GM12878 (cell line): ENCODE results near the gene SENP3. TPM values are rescaled to one million over a fixed set of nuclear protein-coding genes. Genes with fewer than 3 reads are reported as not detected.

Source experiments
- BCL11A ChIP-seq: IDR thresholded peaks from 2 replicates; pipeline ENCODE4 v1.6.1; 2011; ENCODE audit warnings: low read depth, low read length
- CEBPB ChIP-seq, 2 experiments: fragments of 150-350 bp in 1 of 2; IDR thresholded peaks; 2 replicates each; pipeline ENCODE4 v1.6.1; 2012 to 2014; ENCODE audit warnings: low read depth in 2 of 2, low read length in 2 of 2, borderline replicate concordance in 1 of 2, inconsistent platforms in 1 of 2
- E2F4 ChIP-seq: IDR thresholded peaks from 2 replicates; pipeline ENCODE4 v1.6.1; 2012; ENCODE audit warnings: low read depth, low read length, improper control_type of control experiment
- EZH2 ChIP-seq: IDR thresholded peaks from 2 replicates; pipeline ENCODE4 v1.6.1; 2012; ENCODE audit warnings: low read depth, mild to moderate bottlenecking, control low read depth, inconsistent platforms, low read length, borderline replicate concordance; ENCODE audit not compliant: control insufficient read depth
- HDAC6 ChIP-seq: fragments of 200-600 bp; sonication (generic); IDR thresholded peaks from one replicate; pipeline ENCODE4 v1.8.0; 2017; ENCODE audit warnings: antibody characterized with exemption; ENCODE audit not compliant: unreplicated experiment
- JUNB ChIP-seq: IDR thresholded peaks from 2 replicates; pipeline ENCODE4 v1.6.1; 2016; ENCODE audit warnings: antibody characterized with exemption, mild to moderate bottlenecking
- LARP7 ChIP-seq: fragments of 450-650 bp; IDR thresholded peaks from 2 replicates; pipeline ENCODE4 v1.6.1; 2017; ENCODE audit warnings: mild to moderate bottlenecking
- MEF2A ChIP-seq: IDR thresholded peaks from 2 replicates; pipeline ENCODE4 v1.6.1; 2011; ENCODE audit warnings: low read depth, mild to moderate bottlenecking, low read length, moderate library complexity; ENCODE audit not compliant: insufficient read depth
- MXI1 ChIP-seq: fragments of 150-350 bp; IDR thresholded peaks from 2 replicates; pipeline ENCODE4 v1.6.1; 2011; ENCODE audit warnings: low read depth, mild to moderate bottlenecking, inconsistent platforms, low read length, improper control_type of control experiment
- PAX8 ChIP-seq: fragments of 450-650 bp; IDR thresholded peaks from 2 replicates; pipeline ENCODE4 v1.6.1; 2017; ENCODE audit warnings: mild to moderate bottlenecking, moderate library complexity
- RCOR1 ChIP-seq: conservative IDR thresholded peaks from 2 replicates; pipeline ENCODE4 v1.6.1; 2012; ENCODE audit warnings: low read depth, low read length, improper control_type of control experiment
- ZNF384 ChIP-seq: IDR thresholded peaks from 2 replicates; pipeline ENCODE4 v1.6.1; 2012; ENCODE audit warnings: low read depth, mild to moderate bottlenecking, low read length, improper control_type of control experiment, borderline replicate concordance
- polyA plus RNA-seq, 11 experiments: library from polyadenylated mRNA; depleted of rRNA in 4 of 11; unstranded in 6 of 11; stranded (reverse) in 5 of 11; fragments of >200 nt; fragmentation: Nextera tagmentation in 4 of 11; fragmentation: Illumina TruSeq in 1 of 11; extraction: Ambion mirVana in 4 of 11; extraction: Trizol in 1 of 11; gene quantifications; 1 replicate in 1 of 11; 2 replicates in 10 of 11; pipeline versions ENCODE4 v1.2.1 to v1.2.3, GENCODE V29; 2011 to 2016; ENCODE audit warnings: inconsistent platforms in 2 of 11, missing spikeins in 2 of 11, low read depth in 1 of 11
- total RNA-seq, 4 experiments: library from RNA; depleted of rRNA in 3 of 4; stranded (reverse); fragments of >200 nt in 3 of 4; fragmentation: Illumina TruSeq in 1 of 4; extraction: Trizol in 1 of 4; gene quantifications; 2 replicates each; pipeline versions ENCODE4 v1.2.1 to v1.2.3, GENCODE V29; 2013 to 2021
- TF ChIP-seq, protein P1 (sequence below): fragments of 450-650 bp; IDR thresholded peaks from 2 replicates; pipeline ENCODE4 v1.6.1; 2017; ENCODE audit warnings: mild to moderate bottlenecking, low read depth, inconsistent platforms; ENCODE audit not compliant: poor library complexity, severe bottlenecking
- TF ChIP-seq, protein P2 (sequence below): IDR thresholded peaks from 2 replicates; pipeline ENCODE4 v1.6.1; 2012; ENCODE audit warnings: improper control_type of control experiment, low read depth, low read length; ENCODE audit not compliant: insufficient replicate concordance
- TF ChIP-seq, protein P3 (sequence below): fragments of 450-650 bp; IDR thresholded peaks from 2 replicates; pipeline ENCODE4 v1.6.1; 2018; ENCODE audit warnings: borderline replicate concordance, mild to moderate bottlenecking; ENCODE audit not compliant: partially characterized antibody
- TF ChIP-seq, protein P4 (sequence below): IDR thresholded peaks from 2 replicates; pipeline ENCODE4 v1.6.1; 2011; ENCODE audit warnings: low read depth, low read length, improper control_type of control experiment, borderline replicate concordance

SENP3 gene
- total and polyA plus RNA-seq, 10 of the 15 experiments (the other 5 are each of a cell fraction or from before 2014, with no cell fraction given), result 1.8 to 113 (median 72.3) TPM

DNA sequence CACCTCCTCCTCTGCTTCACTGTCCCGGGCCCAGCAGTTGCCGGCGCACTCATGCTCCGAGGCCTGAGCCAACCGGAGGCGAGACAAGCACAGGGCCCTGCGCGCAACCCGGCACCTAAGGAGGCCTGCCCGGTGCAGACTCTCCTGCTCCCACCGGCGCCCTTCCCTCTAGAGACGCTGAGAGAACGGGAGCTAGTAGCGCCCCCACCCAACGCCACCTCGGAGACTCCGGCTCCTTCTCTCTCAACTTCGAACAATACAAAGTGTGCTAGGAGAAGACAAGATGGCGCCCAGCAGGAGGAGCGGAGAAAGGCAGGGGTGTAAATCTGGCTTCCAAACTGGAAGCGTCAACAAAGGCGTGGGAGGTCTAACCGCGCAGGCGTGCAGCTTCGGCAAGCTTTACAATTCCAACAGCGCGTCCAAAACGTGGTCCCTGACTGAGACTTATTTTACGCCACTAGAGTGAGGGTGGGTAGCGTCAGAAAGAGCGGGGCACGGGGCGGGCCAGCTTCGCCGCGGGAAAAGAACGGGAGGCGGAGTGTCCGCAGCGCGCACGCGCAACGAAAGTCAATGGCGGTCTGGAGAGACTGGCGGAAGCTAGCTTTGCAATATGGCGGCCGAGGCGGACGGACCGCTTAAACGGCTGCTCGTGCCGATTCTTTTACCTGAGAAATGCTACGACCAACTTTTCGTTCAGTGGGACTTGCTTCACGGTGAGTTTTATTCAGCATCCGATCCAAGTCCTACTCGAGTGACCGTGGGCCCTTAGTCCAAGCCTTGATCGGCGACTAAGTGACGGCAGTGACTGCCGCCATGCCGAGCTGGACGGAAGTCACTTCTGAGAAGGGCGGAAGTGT, 21.8 kb downstream of the SENP3 start, which contains the start of gene MPDU1 (continued):
- TF ChIP-seq, protein P1, sequence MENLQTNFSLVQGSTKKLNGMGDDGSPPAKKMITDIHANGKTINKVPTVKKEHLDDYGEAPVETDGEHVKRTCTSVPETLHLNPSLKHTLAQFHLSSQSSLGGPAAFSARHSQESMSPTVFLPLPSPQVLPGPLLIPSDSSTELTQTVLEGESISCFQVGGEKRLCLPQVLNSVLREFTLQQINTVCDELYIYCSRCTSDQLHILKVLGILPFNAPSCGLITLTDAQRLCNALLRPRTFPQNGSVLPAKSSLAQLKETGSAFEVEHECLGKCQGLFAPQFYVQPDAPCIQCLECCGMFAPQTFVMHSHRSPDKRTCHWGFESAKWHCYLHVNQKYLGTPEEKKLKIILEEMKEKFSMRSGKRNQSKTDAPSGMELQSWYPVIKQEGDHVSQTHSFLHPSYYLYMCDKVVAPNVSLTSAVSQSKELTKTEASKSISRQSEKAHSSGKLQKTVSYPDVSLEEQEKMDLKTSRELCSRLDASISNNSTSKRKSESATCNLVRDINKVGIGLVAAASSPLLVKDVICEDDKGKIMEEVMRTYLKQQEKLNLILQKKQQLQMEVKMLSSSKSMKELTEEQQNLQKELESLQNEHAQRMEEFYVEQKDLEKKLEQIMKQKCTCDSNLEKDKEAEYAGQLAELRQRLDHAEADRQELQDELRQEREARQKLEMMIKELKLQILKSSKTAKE, result no peak
- TF ChIP-seq EZH2 (no peak), ZNF384 (no peak), BCL11A (no peak), JUNB (no peak), E2F4 (peak; percentile 84), MEF2A (no peak), CEBPB (IDR thresholded peaks at IDR 0.05; ENCODE audit: borderline replicate concordance in 1 of 2, low read depth in 2 of 2, low read length in 2 of 2) (no peak), MXI1 (peak; percentile 100), LARP7 (no peak; the same call in 1 of the 2 replicates), HDAC6 (no peak), RCOR1 (no peak; the same call in 1 of the 2 replicates), PAX8 (peak; percentile 75; the same call in 1 of the 2 replicates)
- TF ChIP-seq, protein P2, sequence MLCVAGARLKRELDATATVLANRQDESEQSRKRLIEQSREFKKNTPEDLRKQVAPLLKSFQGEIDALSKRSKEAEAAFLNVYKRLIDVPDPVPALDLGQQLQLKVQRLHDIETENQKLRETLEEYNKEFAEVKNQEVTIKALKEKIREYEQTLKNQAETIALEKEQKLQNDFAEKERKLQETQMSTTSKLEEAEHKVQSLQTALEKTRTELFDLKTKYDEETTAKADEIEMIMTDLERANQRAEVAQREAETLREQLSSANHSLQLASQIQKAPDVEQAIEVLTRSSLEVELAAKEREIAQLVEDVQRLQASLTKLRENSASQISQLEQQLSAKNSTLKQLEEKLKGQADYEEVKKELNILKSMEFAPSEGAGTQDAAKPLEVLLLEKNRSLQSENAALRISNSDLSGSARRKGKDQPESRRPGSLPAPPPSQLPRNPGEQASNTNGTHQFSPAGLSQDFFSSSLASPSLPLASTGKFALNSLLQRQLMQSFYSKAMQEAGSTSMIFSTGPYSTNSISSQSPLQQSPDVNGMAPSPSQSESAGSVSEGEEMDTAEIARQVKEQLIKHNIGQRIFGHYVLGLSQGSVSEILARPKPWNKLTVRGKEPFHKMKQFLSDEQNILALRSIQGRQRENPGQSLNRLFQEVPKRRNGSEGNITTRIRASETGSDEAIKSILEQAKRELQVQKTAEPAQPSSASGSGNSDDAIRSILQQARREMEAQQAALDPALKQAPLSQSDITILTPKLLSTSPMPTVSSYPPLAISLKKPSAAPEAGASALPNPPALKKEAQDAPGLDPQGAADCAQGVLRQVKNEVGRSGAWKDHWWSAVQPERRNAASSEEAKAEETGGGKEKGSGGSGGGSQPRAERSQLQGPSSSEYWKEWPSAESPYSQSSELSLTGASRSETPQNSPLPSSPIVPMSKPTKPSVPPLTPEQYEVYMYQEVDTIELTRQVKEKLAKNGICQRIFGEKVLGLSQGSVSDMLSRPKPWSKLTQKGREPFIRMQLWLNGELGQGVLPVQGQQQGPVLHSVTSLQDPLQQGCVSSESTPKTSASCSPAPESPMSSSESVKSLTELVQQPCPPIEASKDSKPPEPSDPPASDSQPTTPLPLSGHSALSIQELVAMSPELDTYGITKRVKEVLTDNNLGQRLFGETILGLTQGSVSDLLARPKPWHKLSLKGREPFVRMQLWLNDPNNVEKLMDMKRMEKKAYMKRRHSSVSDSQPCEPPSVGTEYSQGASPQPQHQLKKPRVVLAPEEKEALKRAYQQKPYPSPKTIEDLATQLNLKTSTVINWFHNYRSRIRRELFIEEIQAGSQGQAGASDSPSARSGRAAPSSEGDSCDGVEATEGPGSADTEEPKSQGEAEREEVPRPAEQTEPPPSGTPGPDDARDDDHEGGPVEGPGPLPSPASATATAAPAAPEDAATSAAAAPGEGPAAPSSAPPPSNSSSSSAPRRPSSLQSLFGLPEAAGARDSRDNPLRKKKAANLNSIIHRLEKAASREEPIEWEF, result no peak
- TF ChIP-seq, protein P3, sequence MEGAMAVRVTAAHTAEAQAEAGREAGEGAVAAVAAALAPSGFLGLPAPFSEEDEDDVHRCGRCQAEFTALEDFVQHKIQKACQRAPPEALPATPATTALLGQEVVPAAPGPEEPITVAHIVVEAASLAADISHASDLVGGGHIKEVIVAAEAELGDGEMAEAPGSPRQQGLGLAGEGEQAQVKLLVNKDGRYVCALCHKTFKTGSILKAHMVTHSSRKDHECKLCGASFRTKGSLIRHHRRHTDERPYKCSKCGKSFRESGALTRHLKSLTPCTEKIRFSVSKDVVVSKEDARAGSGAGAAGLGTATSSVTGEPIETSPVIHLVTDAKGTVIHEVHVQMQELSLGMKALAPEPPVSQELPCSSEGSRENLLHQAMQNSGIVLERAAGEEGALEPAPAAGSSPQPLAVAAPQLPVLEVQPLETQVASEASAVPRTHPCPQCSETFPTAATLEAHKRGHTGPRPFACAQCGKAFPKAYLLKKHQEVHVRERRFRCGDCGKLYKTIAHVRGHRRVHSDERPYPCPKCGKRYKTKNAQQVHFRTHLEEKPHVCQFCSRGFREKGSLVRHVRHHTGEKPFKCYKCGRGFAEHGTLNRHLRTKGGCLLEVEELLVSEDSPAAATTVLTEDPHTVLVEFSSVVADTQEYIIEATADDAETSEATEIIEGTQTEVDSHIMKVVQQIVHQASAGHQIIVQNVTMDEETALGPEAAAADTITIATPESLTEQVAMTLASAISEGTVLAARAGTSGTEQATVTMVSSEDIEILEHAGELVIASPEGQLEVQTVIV, result peak; percentile 83
- TF ChIP-seq, protein P4, sequence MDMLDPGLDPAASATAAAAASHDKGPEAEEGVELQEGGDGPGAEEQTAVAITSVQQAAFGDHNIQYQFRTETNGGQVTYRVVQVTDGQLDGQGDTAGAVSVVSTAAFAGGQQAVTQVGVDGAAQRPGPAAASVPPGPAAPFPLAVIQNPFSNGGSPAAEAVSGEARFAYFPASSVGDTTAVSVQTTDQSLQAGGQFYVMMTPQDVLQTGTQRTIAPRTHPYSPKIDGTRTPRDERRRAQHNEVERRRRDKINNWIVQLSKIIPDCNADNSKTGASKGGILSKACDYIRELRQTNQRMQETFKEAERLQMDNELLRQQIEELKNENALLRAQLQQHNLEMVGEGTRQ, result no peak
